H1 (cell line): ENCODE results near the gene MOB1B. TPM values are rescaled to one million over a fixed set of nuclear protein-coding genes. Genes with fewer than 3 reads are reported as not detected.

Experiments
- GABPA ChIP-seq: IDR thresholded peaks from 2 replicates; pipeline ENCODE4 v1.6.1; 2011; ENCODE audit warnings: mild to moderate bottlenecking, low read length, moderate library complexity, borderline replicate concordance; ENCODE audit not compliant: insufficient read depth
- PHF8 ChIP-seq: fragments of 200-600 bp; sonication (generic); conservative IDR thresholded peaks from 2 replicates; pipeline ENCODE4 v1.7.1; 2012; ENCODE audit warnings: low read depth, mild to moderate bottlenecking, inconsistent platforms, low read length, moderate library complexity
- polyA plus RNA-seq, 7 experiments: library from polyadenylated mRNA; depleted of rRNA in 3 of 7; stranded (reverse) in 5 of 7; unstranded in 2 of 7; fragments of >200 nt in 5 of 7; fragments of 200-250 nt in 2 of 7; gene quantifications; 1 replicate in 5 of 7; 2 replicates in 1 of 7; 4 replicates in 1 of 7; pipeline versions ENCODE4 v1.2.1 to v1.2.3, GENCODE V29; 2011 to 2013; ENCODE audit warnings: missing spikeins in 2 of 7, mixed read lengths in 2 of 7
- total RNA-seq: library from RNA; stranded (reverse); fragmentation: NEBNext Ultra II Directional; extraction: Animal tissue kit (Norgen Biotek cat#: 25700); gene quantifications from 2 replicates; pipeline ENCODE4 v1.2.1, GENCODE V29; 2021
- TF ChIP-seq, protein P1 (sequence below): fragments of 300-600 bp; sonication (generic); IDR thresholded peaks from 2 replicates; pipeline ENCODE4 v1.7.1; 2012; ENCODE audit warnings: low read length, moderate library complexity, mild to moderate bottlenecking, inconsistent platforms; ENCODE audit not compliant: insufficient replicate concordance
- TF ChIP-seq, protein P2 (sequence below): IDR thresholded peaks from 2 replicates; pipeline ENCODE4 v1.6.1; 2011; ENCODE audit warnings: low read depth, mild to moderate bottlenecking, low read length; ENCODE audit not compliant: insufficient read depth

Gene MOB1B
- total and polyA plus RNA-seq, 2 of the 8 experiments (the other 6 are each of a cell fraction or from before 2014, with no cell fraction given), result 3.8 to 33.5 TPM

DNA sequence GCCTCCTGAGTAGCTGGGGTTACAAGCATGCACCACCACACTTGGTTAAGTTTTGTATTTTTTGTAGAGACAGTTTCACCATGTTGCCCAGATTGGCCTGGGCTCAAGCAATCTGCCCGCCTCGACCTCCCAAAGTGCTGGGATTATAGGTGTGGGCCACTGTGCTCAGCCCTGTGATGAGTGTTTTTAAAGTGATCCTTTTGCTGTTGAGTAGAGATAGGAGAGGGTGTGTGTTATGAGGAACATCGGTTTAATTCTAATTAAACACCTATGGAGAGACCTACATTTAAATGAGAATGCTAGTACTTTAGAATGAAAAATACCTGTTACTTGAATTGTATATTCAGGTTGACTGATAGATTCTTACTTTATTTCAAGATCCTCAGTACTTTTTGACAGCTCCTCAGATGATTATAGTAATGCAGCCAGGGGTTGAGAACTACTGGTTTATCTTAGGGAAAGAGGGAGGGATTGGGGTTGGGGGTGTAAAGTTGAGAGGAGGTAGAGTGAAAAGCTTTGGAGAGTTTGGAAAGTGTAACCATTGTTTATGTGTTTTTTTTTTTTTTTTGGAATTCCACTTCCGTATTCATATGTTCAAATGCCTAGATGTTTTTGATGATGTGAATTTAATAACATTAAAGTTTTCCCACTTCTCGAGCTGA, 54.5 kb downstream of the MOB1B start (continued):
- TF ChIP-seq, protein P1, sequence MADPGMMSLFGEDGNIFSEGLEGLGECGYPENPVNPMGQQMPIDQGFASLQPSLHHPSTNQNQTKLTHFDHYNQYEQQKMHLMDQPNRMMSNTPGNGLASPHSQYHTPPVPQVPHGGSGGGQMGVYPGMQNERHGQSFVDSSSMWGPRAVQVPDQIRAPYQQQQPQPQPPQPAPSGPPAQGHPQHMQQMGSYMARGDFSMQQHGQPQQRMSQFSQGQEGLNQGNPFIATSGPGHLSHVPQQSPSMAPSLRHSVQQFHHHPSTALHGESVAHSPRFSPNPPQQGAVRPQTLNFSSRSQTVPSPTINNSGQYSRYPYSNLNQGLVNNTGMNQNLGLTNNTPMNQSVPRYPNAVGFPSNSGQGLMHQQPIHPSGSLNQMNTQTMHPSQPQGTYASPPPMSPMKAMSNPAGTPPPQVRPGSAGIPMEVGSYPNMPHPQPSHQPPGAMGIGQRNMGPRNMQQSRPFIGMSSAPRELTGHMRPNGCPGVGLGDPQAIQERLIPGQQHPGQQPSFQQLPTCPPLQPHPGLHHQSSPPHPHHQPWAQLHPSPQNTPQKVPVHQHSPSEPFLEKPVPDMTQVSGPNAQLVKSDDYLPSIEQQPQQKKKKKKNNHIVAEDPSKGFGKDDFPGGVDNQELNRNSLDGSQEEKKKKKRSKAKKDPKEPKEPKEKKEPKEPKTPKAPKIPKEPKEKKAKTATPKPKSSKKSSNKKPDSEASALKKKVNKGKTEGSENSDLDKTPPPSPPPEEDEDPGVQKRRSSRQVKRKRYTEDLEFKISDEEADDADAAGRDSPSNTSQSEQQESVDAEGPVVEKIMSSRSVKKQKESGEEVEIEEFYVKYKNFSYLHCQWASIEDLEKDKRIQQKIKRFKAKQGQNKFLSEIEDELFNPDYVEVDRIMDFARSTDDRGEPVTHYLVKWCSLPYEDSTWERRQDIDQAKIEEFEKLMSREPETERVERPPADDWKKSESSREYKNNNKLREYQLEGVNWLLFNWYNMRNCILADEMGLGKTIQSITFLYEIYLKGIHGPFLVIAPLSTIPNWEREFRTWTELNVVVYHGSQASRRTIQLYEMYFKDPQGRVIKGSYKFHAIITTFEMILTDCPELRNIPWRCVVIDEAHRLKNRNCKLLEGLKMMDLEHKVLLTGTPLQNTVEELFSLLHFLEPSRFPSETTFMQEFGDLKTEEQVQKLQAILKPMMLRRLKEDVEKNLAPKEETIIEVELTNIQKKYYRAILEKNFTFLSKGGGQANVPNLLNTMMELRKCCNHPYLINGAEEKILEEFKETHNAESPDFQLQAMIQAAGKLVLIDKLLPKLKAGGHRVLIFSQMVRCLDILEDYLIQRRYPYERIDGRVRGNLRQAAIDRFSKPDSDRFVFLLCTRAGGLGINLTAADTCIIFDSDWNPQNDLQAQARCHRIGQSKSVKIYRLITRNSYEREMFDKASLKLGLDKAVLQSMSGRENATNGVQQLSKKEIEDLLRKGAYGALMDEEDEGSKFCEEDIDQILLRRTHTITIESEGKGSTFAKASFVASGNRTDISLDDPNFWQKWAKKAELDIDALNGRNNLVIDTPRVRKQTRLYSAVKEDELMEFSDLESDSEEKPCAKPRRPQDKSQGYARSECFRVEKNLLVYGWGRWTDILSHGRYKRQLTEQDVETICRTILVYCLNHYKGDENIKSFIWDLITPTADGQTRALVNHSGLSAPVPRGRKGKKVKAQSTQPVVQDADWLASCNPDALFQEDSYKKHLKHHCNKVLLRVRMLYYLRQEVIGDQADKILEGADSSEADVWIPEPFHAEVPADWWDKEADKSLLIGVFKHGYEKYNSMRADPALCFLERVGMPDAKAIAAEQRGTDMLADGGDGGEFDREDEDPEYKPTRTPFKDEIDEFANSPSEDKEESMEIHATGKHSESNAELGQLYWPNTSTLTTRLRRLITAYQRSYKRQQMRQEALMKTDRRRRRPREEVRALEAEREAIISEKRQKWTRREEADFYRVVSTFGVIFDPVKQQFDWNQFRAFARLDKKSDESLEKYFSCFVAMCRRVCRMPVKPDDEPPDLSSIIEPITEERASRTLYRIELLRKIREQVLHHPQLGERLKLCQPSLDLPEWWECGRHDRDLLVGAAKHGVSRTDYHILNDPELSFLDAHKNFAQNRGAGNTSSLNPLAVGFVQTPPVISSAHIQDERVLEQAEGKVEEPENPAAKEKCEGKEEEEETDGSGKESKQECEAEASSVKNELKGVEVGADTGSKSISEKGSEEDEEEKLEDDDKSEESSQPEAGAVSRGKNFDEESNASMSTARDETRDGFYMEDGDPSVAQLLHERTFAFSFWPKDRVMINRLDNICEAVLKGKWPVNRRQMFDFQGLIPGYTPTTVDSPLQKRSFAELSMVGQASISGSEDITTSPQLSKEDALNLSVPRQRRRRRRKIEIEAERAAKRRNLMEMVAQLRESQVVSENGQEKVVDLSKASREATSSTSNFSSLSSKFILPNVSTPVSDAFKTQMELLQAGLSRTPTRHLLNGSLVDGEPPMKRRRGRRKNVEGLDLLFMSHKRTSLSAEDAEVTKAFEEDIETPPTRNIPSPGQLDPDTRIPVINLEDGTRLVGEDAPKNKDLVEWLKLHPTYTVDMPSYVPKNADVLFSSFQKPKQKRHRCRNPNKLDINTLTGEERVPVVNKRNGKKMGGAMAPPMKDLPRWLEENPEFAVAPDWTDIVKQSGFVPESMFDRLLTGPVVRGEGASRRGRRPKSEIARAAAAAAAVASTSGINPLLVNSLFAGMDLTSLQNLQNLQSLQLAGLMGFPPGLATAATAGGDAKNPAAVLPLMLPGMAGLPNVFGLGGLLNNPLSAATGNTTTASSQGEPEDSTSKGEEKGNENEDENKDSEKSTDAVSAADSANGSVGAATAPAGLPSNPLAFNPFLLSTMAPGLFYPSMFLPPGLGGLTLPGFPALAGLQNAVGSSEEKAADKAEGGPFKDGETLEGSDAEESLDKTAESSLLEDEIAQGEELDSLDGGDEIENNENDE, result no peak
- no peak for TF ChIP-seq PHF8
- TF ChIP-seq, protein P2, sequence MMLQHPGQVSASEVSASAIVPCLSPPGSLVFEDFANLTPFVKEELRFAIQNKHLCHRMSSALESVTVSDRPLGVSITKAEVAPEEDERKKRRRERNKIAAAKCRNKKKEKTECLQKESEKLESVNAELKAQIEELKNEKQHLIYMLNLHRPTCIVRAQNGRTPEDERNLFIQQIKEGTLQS, result no peak
- TF ChIP-seq GABPA, result no peak
